ENCODE results near the gene SPIRE2. TPM values are rescaled to one million over a fixed set of nuclear protein-coding genes. Genes with fewer than 3 reads are reported as not detected.
A peak's percentile ranks its signal among the peaks of the same experiment; 100 is the strongest.

Gene SPIRE2
- total and polyA plus RNA-seq, 2 of the 13 experiments (the other 11 are each of a cell fraction or from before 2014, with no cell fraction given), result 13.3 to 37.5 TPM

DNA sequence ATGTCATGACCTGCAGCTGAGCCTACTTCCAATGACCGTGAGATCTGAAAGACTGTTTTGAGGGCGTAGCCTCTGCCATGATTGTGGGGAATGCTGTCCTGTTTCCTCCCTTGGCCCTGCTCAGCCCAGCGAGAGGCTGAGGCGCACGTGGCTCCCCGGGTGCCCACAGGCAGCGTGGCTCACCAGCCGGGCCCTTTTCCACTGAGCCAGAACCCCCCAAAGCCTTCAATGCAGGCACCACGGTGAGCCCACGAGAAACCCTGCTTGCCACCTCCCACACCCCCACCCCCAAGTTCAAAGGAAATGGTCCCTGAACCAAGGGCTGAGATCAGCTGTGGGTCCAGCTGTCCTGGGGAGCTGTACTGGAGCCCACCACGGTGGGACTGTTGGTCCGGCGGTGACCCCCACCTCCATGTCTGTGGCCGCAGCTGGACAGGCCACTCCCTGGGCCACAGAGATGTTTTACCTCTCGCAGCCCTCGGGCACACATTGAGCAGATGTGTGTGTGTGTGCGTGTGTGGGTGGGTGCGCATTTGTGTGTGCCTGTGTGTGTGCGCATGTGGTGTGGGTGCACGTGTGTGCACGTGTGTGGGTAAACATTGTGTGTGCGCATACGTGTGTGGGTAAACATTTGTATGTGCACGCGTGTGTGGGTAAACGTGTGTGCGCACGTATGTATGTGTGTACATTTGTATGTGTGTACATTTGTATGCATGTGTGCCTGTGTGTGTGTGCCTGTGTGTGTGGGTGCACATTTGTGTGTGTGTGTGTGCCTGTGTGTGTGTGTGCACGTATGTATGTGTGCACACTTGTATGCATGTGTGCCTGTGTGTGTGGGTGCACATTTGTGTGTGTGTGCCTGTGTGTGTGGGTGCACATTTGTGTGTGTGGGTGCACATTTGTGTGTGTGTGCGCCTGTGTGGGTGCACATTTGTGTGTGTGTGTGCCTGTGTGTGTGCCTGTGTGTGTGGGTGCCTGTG, 85.4 kb downstream of the SPIRE2 start:
- in situ Hi-C loops (cut with HindIII; ENCODE audit: extremely low pct_ligation_motif_present, low pct_unique_long_range_greater_than_20kb) (no loop called here), intact Hi-C loops (cut with micrococcal nuclease; ENCODE audit: unreplicated experiment) (no loop called here)
- BruUV-seq (replicated peaks), result no TSS peak
- CTCF ChIA-PET (ENCODE audit: low intra/inter-chr PET ratio, low total read pairs), result no interaction called here
- FAIRE-seq (no peak), ATAC-seq (no peak), DNase-seq (ENCODE audit: low spot score) (no peak)
- WGBS (ENCODE audit: low lambda C conversion rate), result 86% methylated on average over 29 of the region's 30 CpGs
- H3K27me3 ChIP-seq (ENCODE audit: control insufficient read depth in 1 of 2, insufficient read depth in 2 of 2, low read length in 2 of 2), result no peaks in the 10 kb centered on the region
- H4K20me1 ChIP-seq (ENCODE audit: insufficient read depth, low read length), result no peaks in the 10 kb centered on the region; the same call in 1 of the 2 replicates
- H3K9ac ChIP-seq (ENCODE audit: insufficient read depth, low read depth, low read length), result no peak overlapping the region
- no peak overlapping the region for H3K4me2 ChIP-seq (ENCODE audit: low read depth, low read length)
- peak overlapping the region; percentile 50 for H3K27ac ChIP-seq (ENCODE audit: extremely low read length, insufficient read depth, low read length)
- POLR2A ChIA-PET, result interaction anchor here (8.1 kb wide), 1 partner anchor 9 kb away, joined by 78 read pairs; the partner anchor contains the start of gene TUBB3
- peaks cover 2 to 11% of the 10 kb centered on the region in 2 experiments; a peak in 4 of 5 replicates for H3K36me3 ChIP-seq (replicated peaks in 1 of 2; ENCODE audit: control insufficient read depth in 1 of 2, insufficient read depth in 2 of 2, low read length in 2 of 2)
- no peak overlapping the region for H3K4me3 ChIP-seq (replicated peaks in 1 of 3; ENCODE audit: insufficient read depth in 1 of 3, low read depth in 2 of 3, low read length in 3 of 3)
- peaks cover 54% of the 10 kb centered on the region for H3K4me1 ChIP-seq (ENCODE audit: insufficient read depth, low read length)
- H2AFZ ChIP-seq (ENCODE audit: low read length), result no peak overlapping the region
- H3K9me3 ChIP-seq (ENCODE audit: low read length), result no peaks in the 10 kb centered on the region
- no peaks in the 10 kb centered on the region for H3K79me2 ChIP-seq (ENCODE audit: insufficient read depth, low read length)
- TF ChIP-seq ZNF251 (CRISPR knock-in tag; IDR thresholded peaks at IDR 0.05) (0 out of 2 replicates have a peak, but pooled peaks have one; percentile 37), FOXJ3 (CRISPR knock-in tag; IDR thresholded peaks at IDR 0.05; ENCODE audit: borderline replicate concordance) (no peak), ZNF589 (CRISPR knock-in tag; conservative IDR thresholded peaks at IDR 0.05) (0 out of 2 replicates have a peak, but pooled peaks have one; percentile 38), HIVEP1 (CRISPR knock-in tag; IDR thresholded peaks at IDR 0.05) (peak; percentile 25; the same call in 1 of the 2 replicates), AGO2 (optimal IDR thresholded peaks at IDR 0.05; ENCODE audit: low read depth, low read length) (peak; percentile 95), POLR2G (IDR thresholded peaks at IDR 0.05; ENCODE audit: low read depth, low read length) (peak; percentile 44; the same call in 1 of the 2 replicates), TARDBP (CRISPR knock-in tag; IDR thresholded peaks at IDR 0.05) (peak; percentile 94), SALL1 (CRISPR knock-in tag; IDR thresholded peaks at IDR 0.05) (0 out of 2 replicates have a peak, but pooled peaks have one; percentile 14), ZNF773 (CRISPR knock-in tag; IDR thresholded peaks at IDR 0.05; ENCODE audit: borderline replicate concordance) (no peak), NRL (CRISPR knock-in tag; IDR thresholded peaks at IDR 0.05; ENCODE audit: borderline replicate concordance) (peak; percentile 35; the same call in 1 of the 2 replicates)
- TF ChIP-seq, protein P1, sequence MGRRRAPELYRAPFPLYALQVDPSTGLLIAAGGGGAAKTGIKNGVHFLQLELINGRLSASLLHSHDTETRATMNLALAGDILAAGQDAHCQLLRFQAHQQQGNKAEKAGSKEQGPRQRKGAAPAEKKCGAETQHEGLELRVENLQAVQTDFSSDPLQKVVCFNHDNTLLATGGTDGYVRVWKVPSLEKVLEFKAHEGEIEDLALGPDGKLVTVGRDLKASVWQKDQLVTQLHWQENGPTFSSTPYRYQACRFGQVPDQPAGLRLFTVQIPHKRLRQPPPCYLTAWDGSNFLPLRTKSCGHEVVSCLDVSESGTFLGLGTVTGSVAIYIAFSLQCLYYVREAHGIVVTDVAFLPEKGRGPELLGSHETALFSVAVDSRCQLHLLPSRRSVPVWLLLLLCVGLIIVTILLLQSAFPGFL (CRISPR knock-in tag; IDR thresholded peaks at IDR 0.05), result no peak
- TF ChIP-seq, protein P2, sequence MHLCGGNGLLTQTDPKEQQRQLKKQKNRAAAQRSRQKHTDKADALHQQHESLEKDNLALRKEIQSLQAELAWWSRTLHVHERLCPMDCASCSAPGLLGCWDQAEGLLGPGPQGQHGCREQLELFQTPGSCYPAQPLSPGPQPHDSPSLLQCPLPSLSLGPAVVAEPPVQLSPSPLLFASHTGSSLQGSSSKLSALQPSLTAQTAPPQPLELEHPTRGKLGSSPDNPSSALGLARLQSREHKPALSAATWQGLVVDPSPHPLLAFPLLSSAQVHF (CRISPR knock-in tag; IDR thresholded peaks at IDR 0.05), result 0 out of 2 replicates have a peak, but pooled peaks have one; percentile 38
- TF ChIP-seq, protein P3, sequence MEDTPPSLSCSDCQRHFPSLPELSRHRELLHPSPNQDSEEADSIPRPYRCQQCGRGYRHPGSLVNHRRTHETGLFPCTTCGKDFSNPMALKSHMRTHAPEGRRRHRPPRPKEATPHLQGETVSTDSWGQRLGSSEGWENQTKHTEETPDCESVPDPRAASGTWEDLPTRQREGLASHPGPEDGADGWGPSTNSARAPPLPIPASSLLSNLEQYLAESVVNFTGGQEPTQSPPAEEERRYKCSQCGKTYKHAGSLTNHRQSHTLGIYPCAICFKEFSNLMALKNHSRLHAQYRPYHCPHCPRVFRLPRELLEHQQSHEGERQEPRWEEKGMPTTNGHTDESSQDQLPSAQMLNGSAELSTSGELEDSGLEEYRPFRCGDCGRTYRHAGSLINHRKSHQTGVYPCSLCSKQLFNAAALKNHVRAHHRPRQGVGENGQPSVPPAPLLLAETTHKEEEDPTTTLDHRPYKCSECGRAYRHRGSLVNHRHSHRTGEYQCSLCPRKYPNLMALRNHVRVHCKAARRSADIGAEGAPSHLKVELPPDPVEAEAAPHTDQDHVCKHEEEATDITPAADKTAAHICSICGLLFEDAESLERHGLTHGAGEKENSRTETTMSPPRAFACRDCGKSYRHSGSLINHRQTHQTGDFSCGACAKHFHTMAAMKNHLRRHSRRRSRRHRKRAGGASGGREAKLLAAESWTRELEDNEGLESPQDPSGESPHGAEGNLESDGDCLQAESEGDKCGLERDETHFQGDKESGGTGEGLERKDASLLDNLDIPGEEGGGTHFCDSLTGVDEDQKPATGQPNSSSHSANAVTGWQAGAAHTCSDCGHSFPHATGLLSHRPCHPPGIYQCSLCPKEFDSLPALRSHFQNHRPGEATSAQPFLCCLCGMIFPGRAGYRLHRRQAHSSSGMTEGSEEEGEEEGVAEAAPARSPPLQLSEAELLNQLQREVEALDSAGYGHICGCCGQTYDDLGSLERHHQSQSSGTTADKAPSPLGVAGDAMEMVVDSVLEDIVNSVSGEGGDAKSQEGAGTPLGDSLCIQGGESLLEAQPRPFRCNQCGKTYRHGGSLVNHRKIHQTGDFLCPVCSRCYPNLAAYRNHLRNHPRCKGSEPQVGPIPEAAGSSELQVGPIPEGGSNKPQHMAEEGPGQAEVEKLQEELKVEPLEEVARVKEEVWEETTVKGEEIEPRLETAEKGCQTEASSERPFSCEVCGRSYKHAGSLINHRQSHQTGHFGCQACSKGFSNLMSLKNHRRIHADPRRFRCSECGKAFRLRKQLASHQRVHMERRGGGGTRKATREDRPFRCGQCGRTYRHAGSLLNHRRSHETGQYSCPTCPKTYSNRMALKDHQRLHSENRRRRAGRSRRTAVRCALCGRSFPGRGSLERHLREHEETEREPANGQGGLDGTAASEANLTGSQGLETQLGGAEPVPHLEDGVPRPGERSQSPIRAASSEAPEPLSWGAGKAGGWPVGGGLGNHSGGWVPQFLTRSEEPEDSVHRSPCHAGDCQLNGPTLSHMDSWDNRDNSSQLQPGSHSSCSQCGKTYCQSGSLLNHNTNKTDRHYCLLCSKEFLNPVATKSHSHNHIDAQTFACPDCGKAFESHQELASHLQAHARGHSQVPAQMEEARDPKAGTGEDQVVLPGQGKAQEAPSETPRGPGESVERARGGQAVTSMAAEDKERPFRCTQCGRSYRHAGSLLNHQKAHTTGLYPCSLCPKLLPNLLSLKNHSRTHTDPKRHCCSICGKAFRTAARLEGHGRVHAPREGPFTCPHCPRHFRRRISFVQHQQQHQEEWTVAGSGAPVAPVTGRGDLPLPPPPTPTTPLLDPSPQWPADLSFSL (CRISPR knock-in tag; IDR thresholded peaks at IDR 0.05), result peak; percentile 97

Data from HepG2 (cell line).